Measurements from ENCODE around the gene UNCX.
A peak's percentile ranks its signal among the peaks of the same experiment; 100 is the strongest.
"Not testable (repeated sequence)": the region's sequence is repeated elsewhere in the genome, so short reads cannot be mapped to it uniquely, and the experiment has no call there.

Gene UNCX

GRCh38 chr7:1232623-1233332, at the start of gene UNCX:
UNCX (plus strand) TSS chr7:1232872; CDS start chr7:1233018, 146 bp downstream.
- intact Hi-C loops (cut with DNase I) = no loop called here
- no peak for DNase-seq

DNA sequence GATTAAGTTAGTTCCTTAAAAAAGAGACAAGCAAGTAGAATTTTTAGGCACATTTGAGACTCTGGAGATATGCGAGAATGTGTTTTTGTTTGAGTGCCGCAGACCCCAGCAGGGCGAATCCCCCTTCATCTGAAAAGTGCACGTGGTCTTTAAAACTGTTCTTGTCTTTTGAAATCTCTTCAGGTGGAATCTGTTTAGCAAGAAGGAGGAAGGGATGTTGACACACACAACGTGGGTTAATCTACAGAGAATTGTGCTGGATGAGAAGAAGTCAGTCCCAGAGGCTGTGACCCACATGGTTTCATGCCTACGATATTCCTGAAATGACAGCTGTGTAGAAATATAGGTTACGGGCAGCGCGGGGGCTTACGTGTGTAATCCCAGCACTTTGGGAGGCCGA, 45.5 kb upstream of the UNCX start:
- intact Hi-C loops (cut with DNase I) = no loop called here
- no peak for DNase-seq

DNA sequence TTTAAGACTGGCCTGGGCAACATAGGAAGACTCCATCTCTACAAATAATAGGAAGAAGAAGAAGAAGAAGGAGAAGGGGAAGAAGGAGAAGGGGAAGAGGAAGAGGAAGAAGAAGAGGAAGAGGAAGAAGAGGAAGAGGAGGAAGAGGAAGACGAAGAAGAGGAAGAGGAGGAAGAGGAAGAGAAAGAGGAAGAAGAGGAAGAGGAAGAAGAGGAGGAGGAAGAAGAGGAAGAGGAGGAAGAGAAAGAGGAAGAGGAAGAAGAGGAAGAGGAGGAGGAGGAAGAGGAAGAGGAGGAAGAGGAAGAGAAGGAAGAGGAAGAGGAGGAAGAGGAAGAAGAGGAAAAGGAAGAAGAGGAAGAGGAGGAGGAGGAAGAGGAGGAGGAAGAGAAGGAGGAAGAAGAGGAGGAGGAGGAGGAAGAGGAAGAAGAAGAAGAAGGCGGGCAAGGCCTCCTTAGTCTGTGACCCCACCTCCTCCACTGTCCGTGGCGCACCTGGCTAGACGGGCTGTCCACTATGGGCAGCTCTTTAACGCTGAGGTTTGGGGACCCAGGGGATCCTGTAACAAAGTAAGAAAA, 43.9 kb upstream of the UNCX start:
- intact Hi-C loops (cut with DNase I) = no loop called here
- no peak for DNase-seq

DNA sequence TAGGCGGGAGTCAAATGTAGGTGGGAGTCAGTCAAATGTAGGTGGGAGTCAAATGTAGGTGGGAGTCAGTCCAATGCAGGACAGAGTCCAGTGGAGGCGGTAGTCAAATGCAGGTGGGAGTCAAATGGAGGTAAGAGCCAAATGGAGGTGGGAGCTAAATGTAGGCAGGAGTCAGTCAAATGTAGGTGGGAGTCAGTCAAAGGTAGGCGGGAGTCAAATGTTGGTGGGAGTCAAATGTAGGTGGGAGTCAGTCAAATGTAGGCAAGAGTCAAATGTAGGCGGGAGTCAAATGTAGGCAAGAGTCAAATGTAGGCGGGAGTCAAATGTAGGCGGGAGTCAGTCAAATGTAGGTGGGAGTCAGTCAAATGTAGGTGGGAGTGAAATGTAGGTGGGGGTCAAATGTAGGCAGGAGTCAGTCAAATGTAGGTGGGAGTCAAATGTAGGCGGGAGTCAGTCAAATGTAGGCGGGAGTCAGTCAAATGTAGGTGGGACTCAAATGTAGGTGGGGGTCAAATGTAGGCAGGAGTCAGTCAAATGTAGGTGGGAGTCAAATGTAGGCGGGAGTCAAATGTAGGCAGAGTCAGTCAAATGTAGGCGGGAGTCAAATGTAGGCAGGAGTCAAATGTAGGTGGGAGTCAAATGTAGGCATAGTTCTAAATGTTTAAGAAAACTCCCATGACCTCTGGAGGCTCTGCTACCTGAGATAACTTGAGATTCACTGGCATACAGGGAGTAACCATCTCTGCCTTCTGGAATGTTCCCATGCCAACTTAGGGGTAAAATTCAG, 42.5 kb upstream of the UNCX start:
- no peak for DNase-seq
- intact Hi-C loops (cut with DNase I) = loop anchor here (5.0 kb wide), 1 partner anchor 242 kb away; no protein-coding TSS in a partner anchor

- intact Hi-C loops (cut with DNase I) = loop anchor here (5.0 kb wide), 1 partner anchor 240 kb away; no protein-coding TSS in a partner anchor
- peak in 1 of 10 donors; percentile 35 for DNase-seq
These were observed 40.4 kb upstream of the UNCX start for GRCh38 chr7:1192171-1192676.

GRCh38 chr7:1193593-1194424, 38.9 kb upstream of the UNCX start:
- DNase-seq = peak; percentile 27 to 95 (median 71)
- intact Hi-C loops (cut with DNase I) = loop anchor here (1.0 to 5.0 kb wide), 3 partner anchors 218 to 281 kb away; no protein-coding TSS in a partner anchor

- intact Hi-C loops (cut with DNase I); DNase-seq: not testable (repeated sequence)
These were observed 36.2 kb upstream of the UNCX start for GRCh38 chr7:1196441-1196840.

- intact Hi-C loops (cut with DNase I) = no loop called here
- DNase-seq = no peak
These were observed 35.7 kb upstream of the UNCX start for GRCh38 chr7:1196950-1197349.

DNA sequence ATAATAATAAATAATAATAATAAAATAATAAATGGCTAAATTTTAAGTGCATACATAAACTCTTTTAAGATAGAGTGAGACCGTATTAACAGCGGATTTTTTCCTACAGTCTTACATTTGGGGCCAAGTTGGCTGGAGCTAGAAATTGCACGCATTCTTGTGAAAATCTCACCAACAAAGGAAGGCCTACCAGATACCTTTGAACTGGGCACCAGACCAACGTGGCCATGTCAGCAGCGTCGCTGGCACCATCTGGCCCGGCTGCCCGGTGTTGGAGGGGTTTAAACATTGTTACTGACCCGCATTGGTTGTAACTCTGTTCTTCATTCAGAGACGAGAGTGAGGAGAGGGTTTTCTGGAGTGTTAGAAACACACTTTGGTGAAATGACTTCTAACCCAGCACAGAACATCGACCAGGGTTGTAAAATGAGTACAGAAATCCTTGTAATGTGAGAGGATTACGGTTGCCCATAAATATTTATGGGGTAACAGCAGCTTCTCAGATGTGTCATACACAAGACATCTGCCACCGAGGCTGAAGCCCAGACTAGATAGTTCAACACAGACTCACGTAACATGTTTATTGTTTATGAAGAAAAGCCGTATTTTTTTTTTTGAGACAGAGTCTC, 34.6 kb upstream of the UNCX start:
- intact Hi-C loops (cut with DNase I) = no loop called here
- no peak for DNase-seq

DNA sequence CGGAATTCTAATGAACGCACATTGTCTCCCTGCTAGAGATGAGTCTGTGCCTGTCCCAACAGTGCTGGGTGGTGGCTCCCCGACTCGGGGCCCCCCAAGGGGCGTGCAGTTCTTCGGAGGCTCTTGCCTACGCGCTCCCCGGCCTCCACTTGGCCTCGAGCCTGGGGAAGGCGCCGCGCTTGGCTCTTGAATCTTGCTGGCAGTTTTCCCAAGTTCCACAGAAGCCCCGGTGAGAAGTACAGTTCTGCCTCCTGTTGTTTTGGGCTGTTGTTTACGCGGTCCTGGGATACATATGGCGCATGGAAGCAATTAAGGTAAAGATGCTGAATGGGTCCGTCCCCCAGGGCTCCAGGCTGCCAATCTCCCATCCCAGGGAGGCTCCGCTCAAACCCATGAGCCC, 32.6 kb upstream of the UNCX start:
- peak in 1 of 10 donors; percentile 77 for DNase-seq
- intact Hi-C loops (cut with DNase I) = no loop called here

DNA sequence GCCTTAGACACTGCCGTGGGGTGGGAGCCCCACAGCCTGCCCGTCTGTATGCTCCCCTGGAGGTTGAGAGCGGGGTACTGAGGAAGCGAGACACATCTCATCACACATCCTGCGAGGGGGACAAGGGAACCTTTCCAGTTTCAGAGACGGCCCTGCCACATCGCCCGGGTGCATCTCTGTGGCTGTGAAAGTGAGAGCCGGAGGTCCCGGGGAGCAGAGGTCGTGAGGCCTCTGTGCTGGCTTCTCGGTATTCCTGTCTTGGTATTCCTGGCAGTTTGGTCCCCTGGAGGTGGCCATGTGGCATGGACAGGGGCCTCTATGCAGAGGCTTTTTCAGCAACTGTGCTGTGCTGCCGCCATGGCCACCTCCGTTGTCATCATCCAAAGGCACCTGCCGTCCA, 30.8 kb upstream of the UNCX start:
- peak in 1 of 10 donors; percentile 49 for DNase-seq
- intact Hi-C loops (cut with DNase I) = no loop called here

GRCh38 chr7:1202914-1203313, 29.8 kb upstream of the UNCX start:
- DNase-seq; intact Hi-C loops (cut with DNase I): not testable (repeated sequence)

DNA sequence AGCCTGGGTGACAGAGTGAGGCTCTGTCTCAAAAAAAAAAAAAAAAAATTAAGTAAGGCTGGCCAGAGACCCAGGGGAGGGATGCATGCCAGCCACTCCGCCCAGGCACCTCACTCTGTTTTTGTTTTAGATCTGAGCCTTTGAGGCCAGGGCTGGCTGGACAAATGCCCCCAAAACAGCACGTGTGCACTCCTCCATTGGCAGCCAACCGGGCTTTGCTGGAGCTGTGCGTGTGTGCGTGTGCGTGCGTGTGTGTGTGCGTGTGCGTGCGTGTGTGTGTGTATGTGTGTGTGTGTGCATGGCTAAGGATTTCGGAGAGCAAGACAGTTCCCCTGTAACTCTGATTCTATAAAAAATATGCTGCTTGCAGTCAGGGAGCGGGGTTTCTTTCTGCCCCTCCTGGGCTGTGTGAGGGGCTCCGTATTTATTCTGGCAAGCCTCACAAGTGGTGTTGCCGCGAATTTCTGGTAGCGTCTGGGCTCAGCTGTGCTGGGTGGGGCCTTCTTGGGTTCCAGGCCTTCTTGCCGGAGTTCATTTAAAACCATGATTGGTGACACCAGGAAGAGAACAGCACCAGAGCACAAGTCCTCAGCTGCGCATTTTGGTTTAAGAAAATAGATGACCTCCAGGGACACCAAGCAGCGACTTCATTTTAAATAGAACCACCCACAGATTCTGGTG, 28.1 kb upstream of the UNCX start:
- intact Hi-C loops (cut with DNase I) = no loop called here
- DNase-seq = no peak

- intact Hi-C loops (cut with DNase I); DNase-seq: not testable (repeated sequence)
These were observed 26.9 kb upstream of the UNCX start for GRCh38 chr7:1205742-1206141.

- intact Hi-C loops (cut with DNase I) = no loop called here
- DNase-seq = no peak
These were observed 23.6 kb upstream of the UNCX start for GRCh38 chr7:1209097-1209496.

DNA sequence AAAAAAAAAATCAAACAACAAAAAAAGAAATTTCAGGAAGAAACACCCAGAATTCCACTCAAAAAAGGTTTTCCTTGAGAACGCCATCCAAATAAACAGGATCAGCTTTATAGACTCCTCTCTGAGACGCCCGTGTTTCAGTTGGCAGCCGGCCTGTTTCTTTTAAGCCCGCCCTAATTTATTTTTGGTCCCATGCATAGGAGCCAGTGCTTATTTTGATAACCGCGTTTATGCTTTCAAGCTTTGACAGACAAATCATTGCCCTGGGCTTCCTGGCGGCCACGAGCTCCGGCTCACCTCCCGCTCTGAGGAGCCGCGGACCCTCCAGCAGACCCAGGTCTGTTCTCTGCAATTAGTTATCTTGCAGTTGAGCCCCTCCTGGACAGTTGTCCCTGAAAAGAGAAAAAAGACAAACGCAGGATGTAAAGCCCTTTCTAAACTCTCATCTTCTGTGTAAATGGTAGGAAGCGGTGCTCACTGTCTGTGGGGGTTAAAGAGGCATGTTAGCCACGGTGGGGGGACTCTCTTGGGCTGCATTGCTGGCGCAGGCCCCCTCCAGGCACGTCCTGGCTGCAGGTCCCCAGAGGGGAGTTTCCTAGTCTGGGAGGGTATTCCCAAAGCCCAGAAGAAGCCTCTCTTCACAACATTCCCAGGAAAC, 22.2 kb upstream of the UNCX start:
- intact Hi-C loops (cut with DNase I) = no loop called here
- no peak for DNase-seq

GRCh38 chr7:1210979-1211608, 21.6 kb upstream of the UNCX start:
- DNase-seq = peak in 1 of 10 donors; percentile 64
- intact Hi-C loops (cut with DNase I) = no loop called here

DNA sequence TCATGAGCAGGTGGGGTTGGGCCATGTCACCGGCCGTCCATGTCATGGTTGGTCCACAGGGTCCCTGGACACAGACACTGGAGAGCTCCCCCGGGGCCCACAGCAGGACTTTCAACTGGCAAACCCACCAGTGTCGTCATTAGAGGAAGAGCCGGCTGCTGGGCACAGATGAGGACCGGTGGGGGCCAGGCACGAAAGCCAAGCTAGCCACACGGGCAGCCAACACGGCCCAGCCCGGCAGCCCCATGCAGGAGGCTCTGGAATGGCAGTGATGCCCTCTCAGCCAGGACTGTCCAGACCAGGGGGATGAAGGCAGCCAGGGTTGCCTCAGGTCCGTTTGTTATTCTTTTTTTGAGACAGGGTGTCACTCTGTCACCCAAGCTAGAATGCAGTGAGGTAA, 21.1 kb upstream of the UNCX start:
- intact Hi-C loops (cut with DNase I) = no loop called here
- peak in 1 of 10 donors; percentile 72 for DNase-seq
